GM19463 (cell line): Measurements from ENCODE around the gene MAP4K1.

ENCODE experiments used
- ATAC-seq: cut with Tn5 transposase; IDR thresholded peaks from one replicate; pipeline ENCODE4 v1.9.1; 2021; ENCODE audit warnings: mild to moderate bottlenecking, moderate library complexity; ENCODE audit not compliant: unreplicated experiment

The MAP4K1 gene

DNA sequence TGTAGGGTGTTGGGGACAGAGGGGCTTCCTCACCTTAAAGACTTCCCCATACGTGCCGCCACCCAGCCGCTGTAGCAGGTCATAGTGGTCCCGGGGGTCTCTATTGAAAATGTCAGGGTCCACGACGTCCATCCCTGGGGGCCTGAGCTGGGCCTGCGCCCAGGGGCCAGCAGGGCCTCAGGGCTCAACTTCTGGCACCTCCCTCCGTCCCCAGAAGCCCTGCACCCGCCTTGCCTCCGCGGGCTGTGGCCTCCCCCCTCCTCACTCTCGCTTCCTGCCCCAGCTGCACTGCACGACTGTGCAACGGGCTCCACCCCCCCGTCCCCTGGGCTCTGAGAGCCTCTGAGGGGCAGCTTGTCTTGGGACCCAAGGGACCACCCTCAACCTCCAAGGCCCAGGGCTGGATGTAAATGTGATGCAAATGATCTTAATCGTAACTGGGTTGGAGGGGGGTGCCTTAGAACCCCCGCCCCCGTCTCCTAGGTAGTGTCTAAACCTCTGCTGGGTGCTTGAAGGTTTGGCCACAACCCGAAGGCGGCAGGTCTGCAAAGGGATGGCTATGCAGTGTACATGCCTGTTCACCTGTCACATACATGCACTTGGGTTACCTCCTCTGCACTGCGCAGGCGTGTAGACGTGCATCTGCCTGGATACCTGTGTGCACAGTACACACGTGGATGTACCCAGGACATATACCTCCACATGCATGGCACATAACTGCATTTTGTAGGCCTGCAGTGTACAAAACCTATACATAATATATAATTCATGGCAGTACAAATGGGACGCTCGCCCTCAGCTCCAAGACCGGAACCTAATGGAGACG is at the start of gene MAP4K1:
Gene MAP4K1 (minus strand): TSS at position 190 of the 826 bp plus-strand sequence. CDS start 58 bp downstream, at position 132.
- ATAC-seq: peak; percentile 72

DNA sequence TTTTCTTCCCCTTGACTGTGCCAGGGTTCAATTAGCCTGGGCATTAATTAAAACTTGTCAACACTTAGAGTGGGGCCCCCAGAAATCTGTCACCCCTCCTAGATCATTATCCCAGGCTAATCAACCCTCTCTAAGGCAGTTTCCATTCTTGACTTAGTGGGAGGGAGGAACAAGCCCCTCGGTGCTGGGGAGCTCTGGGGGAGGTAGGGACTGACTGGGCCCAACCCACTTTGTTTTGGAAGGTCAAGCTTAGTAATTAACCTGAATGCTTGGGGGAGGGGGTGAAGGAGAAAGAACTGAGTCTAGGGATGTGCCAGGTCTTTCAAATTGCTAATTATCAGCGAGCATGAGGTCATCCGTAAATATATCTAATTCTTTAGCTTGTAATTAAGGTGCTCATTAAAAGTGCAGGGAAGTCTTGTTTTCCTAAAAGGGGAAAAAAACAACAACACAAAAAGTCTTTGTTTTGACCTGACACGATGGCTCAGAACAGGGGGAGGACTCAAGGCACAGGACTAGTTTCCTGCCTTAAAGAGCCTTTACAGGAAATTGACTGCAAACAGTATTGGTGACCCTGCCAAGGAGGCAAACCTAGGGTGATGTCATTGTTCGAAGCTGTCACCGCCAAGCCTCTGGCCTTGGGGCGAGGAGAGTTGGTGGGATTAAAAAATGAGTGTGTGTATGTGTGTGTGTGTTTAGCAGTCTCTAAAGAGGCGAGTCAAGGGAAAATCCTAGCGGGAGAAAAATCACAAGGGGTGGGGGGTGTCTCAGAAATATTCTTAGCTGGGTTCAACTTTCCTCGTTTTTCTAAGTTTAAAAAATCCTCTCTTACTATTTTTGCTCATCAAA is 49.1 kb upstream of the MAP4K1 start:
- no peak for ATAC-seq

DNA sequence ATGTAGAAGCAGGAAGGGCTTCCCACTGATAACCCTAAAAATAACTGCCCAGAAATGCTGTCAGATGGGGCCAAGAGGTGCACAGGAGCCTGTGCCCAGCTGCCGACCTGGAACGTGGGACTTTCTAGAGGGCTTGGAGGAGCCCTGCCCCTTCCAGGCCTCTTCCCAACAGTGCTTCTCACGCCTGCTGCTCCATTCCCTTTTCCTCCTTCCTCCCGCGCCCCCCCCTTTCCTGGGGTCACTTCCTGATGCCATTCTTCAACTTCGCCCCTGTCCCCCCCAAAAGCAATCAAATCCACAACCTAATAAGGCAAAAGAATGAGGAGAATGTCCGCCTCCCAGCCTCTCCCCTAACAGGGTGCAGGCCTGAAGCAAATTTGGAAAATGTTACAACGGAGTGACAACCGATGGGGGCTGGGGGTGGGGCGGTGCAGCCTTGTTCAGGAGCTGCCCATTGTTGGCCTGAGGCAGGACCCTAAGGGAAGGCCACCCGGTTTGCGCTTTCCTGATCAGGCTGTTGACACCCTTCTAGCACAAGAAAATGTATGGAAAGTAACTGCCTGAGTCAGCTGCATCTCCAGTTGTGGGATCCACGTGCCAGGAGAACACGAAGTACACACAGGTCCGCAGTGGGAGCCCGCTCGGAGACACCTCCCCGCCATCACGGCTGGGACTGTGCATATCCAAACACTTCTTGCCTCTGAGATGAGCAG is 48.4 kb upstream of the MAP4K1 start:
- no peak for ATAC-seq

DNA sequence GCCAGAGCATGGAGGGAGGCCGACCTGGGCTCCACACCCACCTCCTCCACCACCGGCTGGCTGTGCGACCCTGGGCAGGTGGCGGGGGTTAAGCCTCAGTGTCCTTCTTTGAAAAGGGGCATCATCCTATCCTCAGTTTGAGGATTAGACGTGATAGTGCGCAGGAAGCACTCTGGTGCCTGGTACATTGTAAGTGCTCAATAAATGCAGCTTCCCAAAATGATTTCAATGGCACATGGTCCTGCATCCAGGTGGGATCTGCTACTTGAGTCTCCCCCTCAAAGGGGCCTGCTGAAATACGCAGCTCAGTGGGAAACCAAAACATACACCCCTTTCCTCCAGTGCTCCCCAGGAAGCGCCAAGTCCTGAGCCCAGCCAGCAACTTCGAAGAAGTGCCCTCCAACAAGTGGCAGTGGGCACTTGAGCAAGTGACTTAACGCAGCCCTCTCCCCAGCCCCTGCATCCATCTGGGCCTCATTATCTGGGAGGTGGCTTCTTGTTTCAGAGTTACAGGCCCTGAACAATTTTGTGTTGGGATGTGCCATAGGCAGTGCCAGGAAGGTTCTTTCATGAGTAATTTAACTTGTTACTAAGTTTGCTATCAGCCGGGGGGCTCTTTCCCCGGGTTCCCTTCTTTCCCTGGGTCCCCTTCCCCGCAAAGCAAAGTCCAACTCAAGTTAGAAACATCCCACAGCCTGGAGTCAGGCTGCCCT is 47.6 kb upstream of the MAP4K1 start:
- no peak for ATAC-seq

DNA sequence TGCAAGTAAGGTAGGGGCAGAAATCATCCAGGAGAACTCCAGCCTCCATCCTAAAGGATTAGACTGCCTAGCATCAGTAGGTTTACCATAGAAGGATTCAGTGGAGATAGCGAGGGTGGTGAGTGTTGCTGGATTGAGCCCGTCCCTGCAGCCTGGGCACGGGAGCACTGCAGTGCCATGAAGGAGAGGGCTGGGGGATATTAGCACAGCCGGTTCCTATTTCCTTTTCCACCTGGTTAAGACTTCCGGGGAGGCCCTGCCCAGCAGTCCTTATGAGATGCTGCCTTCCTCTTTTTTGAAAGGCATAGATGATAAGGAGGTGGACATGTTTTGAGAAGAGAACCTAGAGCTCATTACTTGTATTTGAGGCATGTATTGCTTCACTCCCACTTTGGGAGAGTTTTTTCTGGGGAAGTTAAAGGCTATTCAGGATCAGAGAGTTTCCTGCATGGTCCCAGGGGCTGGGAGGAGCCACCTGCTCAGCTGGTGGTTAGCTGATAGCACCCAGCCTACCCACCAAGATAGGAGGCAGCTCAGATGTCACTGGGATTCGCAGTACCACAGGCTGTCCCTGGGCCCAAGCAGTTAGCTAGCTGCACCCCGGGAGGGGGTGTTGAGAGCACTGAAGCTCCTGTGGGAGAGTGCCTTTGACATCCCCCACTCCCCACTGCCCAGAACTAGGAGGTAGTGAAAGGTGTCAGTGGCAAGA is 46.9 kb upstream of the MAP4K1 start:
- ATAC-seq: no peak

DNA sequence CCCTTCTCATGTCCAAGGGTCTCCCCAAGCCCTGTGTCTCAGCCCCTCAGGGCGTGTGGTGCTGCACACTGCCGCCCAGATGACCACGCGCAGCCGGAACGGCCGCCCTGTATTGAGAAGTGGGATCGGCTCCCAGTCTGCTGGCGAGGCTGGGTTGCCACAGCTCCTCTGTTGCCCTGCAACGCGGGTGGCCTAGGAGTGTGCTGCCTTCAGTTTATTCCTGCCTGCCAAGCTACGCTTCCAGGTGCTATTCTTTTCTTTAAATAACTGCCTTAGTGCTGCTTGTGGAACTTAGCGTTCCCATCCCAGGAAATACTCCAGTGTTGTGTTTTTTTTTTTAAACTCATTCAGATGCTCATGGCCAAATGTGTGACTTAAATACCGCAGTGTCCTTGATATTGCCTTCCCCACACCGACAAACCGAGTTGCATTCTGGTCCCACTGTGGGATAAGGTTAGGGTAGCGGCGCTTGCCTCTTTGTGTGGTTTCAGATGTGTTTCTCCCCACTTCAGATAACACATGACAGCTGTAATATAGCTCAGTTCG is 46.3 kb upstream of the MAP4K1 start:
- no peak for ATAC-seq

DNA sequence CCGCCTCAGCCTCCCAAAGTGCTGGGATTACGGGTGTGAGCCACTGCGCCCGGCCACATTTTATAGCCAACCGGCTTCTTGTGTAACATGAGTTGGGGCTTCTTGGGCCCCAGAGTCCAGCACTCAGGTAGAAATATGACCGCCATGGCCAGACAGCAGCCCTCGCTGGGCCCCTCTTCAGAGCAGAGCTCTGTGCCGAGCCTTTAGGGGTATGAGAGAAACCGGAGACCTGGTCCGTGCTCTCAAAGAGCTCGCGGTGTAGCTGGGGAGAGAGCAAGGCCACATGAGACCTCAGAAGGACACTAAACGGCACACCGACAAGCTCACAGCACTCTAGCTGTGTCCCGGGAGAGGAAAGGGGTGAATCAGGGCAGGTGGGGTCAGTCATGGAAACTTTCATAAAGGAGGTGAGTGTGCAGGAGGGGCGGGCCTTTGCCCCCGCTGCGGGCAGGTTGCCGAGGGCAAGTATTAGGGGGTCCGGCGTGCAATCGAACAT is 45.5 kb upstream of the MAP4K1 start:
- ATAC-seq: no peak

DNA sequence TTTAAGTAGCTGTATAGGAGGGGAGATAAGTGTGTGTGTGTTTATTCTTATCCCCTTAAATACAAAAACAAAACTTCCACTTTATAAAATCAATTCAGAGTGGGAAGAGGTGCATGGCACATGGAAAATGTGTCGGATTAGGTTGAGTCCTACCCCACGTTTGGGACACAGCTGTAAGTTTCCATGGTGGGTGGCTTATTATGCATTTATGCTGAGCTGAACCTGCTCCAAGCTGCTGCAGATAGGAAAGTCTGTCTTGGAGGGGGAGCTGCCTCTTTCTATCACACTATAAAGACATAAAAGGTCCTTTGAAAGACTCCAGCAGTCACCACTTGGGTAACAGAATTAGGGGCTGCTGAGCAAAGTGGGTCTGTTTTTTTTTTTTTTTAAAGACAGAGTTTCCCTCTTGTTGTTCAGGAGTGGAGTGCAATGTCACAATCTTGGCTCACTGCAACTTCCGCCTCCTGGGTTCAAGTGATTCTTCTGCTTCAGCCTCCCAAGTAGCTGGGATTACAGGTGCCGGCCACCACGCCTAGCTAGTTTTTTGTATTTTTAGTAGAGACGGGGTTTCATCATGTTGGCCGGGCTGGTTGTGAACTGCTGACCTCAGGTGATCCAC is 44.9 kb upstream of the MAP4K1 start:
- no peak for ATAC-seq

DNA sequence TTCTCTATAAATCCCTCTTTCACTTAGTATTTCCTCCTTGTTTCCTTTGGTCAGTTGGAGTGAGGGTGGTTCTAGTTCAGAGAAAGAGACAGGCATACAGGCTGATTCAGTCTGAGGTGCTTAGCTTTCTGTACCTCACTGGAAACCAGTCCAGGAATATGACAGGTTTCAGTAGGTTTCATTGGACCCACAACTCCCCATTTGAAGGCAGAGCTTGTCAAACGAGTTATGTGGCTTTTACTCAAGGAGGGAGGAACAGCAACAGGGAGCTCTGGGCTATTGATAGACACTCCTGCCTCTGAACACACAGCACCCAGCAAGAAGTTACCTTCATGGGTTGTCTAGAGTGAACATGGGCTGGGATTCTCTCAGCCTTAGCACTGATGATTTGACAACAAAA is 44.2 kb upstream of the MAP4K1 start:
- no peak for ATAC-seq

DNA sequence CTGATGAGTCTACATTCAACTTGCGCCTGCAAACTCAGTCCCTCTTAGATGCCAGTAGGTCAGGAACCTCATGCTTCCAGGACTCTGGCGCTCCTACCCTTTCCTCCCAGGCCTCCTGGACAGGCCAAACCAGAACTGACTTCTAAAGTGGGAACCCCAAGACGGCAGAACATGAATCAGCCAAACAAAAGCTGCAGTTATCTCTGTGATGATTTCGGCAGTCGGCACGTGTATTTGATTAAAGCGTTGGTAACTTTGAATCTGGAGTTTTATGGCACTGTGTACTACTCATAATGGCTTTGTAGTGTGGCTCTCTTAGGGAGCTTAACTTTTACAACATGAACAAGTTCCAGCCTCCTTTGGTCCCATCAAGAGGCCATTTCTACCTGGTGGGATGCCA is 43.4 kb upstream of the MAP4K1 start:
- ATAC-seq: no peak

DNA sequence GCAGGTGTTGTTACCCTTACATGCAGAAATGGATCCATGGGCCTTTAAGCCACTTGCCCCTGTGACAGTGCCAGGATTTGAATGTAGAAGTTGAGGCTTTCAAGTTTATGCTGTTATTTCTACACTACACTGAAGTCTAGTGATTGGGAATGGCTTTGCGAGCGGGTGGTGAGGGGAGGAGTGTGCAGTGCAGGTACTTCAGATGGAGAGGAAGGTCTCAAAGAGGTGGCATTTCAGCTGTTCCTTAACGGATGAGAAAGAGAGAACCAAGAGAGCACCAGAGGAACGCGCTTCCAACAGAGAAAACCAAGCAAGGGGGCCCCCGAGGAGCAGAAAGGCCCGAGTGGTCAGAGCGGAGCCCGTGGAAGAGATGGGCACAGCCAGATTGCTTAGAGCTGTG is 43.0 kb upstream of the MAP4K1 start:
- ATAC-seq: no peak

DNA sequence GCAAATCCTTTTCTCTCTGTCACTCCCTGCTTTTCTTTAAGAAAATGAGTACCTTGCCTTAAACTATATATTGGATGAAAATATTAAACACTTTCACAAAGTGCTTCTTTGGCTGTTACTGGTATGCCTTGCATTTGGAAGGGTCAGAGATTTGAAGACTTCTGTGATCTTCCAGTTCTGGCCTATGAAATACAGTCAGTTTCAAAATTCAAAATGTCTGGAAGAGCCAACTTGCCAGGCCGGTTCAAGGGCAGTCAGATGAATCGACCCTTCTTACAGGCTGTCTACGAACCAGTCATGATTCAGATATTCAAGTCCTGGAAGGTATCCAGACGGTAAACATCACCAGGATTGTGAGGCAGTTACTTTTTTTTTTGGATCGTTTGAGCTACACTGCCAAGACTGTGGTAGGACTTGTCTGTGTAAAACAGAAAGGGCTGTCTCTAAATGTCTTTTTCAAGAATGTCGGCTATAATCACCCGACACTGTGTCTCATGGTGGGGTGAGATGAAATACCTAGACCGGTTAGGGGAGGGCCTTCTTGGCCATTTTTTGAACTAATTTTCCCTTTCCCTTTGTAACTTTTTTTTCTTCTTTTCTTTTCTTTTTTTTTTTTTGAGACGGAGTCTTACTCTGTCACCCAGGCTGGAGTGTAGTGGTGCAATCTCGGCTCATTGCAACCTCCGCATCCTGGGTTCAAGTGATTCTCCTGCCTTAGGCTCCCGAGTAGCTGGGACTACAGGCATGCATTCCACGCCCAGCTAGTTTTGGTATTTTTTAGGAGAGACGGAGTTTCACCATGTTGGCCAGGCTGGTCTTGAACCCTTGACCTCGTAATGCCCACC is 40.9 kb upstream of the MAP4K1 start:
- no peak for ATAC-seq

DNA sequence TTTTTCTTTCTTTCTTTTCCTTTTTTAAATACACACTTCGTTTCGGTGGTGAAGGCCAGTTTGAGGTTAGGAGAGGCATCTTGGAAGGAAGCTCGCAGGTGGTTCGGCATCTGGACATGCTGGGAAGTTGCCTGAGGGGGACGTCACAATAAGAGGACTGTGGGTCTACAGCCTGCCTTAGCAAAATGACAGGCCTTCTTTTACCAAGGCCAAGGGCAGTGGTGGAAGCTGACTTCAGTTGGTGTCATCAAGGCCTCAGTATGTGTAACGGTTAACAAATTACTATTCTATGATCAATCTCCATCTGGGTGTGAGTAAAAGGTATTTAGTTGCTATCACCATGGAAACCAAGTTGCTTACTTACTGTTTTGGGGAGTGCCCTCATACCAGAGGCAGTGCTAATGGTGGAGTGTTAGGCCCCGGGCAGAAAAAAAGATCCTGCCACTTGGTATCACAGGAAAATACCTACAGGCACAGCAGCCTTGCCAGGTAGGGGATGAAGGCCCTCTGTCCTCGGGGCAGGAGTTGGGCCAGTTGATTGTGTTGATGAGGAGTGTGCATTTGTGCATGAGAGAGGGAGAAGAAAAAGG is 40.0 kb upstream of the MAP4K1 start:
- no peak for ATAC-seq

DNA sequence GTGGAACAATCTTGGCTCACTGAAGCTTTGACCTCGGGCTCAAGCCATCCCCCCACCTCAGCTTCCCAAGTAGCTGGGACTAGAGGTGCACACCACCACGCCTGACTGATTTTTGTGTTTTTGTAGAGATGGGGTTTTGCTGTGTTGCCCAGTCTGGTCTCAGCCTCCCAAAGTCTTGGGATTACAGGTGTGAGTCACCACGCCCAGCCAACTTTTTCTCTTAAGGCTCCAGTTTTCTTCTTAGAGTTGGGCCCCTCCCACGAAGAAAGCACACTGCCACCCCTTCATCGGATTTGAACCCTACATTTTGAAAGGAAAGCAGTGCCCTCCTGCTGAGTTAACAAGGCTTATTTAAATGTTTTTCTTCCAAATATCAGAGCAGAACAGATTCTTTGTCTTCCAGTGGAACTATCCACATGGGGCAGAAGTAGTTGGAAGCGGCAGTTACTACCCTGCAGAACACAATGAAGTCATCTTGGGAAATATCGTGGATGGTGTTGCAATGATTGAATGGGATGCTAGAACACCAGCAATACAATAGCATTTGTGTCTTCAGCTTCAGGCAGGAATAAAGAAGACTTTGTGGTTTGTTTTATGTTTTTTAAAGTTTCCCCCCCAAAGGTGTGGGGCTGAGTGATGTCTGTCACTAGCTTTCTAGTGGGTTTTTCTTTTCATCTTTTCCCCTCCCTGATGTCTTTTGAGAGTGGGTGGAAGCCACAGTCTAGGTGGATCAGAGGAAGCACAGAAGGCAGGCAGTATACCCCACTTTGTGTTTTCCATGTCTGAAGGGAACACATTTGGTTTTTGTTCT is 38.6 kb upstream of the MAP4K1 start:
- ATAC-seq: no peak

DNA sequence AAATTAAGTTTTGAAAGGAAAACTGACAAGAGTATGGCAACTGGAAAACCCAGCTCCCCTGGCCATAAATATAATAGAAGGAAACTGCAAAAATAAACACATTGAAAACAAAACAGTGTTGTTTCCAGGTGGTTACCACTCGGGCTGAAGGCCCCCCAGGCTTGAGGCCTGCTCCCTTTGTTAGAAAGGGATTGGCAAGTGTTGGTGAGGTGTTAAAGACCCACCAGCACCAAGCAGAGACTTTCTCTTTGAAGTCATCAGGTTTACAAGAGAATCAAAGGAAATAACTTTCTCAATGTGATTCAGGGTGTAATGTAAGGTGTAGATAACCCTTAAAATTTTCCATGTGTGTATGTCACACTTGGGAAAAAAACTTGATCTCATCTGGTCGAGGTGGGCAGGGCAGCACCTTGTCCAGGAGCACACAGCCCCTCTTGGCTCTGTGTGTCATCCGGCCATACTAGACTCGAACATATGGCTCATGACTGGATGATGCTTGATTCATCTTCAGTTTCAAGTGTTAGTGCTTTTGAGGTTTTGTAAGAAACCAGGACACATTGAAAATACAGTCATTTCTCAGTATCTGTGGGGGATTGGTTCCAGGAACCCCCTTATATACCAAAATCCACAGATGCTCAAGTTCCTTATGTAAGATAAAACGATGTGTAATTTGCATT is 37.5 kb upstream of the MAP4K1 start:
- no peak for ATAC-seq

DNA sequence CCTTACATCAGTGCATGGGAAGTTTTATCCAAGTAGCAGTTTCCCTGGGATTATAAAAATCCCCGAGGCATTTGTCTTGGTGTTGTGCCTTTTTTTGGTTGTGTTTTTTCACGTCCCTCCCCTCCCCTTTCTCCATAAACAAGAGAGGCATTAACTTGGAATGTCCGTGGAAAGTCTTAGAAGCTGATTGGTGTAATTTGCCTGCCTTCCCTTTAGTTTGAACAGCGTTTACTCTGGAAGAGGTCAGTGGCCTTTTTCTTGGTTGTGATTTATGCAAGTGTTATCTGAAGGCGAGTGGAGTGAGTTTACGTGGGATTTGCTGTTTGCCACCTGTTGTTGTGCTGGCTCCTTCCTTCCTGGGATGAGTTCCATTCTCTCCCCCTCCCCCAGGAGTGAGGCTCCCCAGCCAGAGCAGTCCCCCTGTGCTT is 36.9 kb upstream of the MAP4K1 start:
- no peak for ATAC-seq
